CD8-positive, alpha-beta memory T cell (primary cell): ENCODE results near the gene CD86. TPM values are rescaled to one million over a fixed set of nuclear protein-coding genes. Genes with fewer than 3 reads are reported as not detected.

Experiments
- CTCF ChIA-PET: fragments of 350-600 bp; sonication (Branson Sonifier 250); formaldehyde crosslinking; loops from one replicate; lab custom pipeline; 2021; ENCODE audit warnings: antibody characterized with exemption; lab: Charles Lee
- POLR2A ChIA-PET: fragments of 350-600 bp; sonication (Branson Sonifier 250); formaldehyde crosslinking; loops from one replicate; lab custom pipeline; 2021; ENCODE audit warnings: antibody characterized with exemption; lab: Charles Lee
- DNase-seq, 5 donors: peaks; one replicate each; pipeline versions ENCODE4 v3.0.0 to v3.0.0-alpha.2; 2020 to 2022; ENCODE audit warnings: mixed read lengths in 1 of 5
- H3K27ac ChIP-seq: one replicate; pipeline ENCODE4 v1.7.0; 2013; ENCODE audit warnings: low read depth, mild to moderate bottlenecking, low read length, moderate library complexity
- H3K27me3 ChIP-seq: 2 replicates; pipeline ENCODE4 v1.7.0; 2013; ENCODE audit warnings: low read length, mild to moderate bottlenecking; ENCODE audit not compliant: insufficient read depth, poor library complexity, severe bottlenecking
- H3K36me3 ChIP-seq: 2 replicates; pipeline ENCODE4 v1.7.0; 2013; ENCODE audit warnings: mild to moderate bottlenecking, low read length, moderate library complexity; ENCODE audit not compliant: insufficient read depth
- H3K4me1 ChIP-seq: 2 replicates; pipeline ENCODE4 v1.7.0; 2013; ENCODE audit warnings: mild to moderate bottlenecking, low read length, moderate library complexity; ENCODE audit not compliant: insufficient read depth
- H3K4me3 ChIP-seq: 2 replicates; pipeline ENCODE4 v1.7.0; 2013; ENCODE audit warnings: mild to moderate bottlenecking, low read length
- H3K9me3 ChIP-seq: 2 replicates; pipeline ENCODE4 v1.7.0; 2013; ENCODE audit warnings: mild to moderate bottlenecking, low read length
- H3K27ac Mint-ChIP-seq, 8 donors: one replicate each; pipeline ENCODE4 v1.8.0; 2020 to 2021; ENCODE audit warnings: mixed read lengths in 8 of 8, mild to moderate bottlenecking in 6 of 8, inconsistent platforms in 3 of 8, moderate library complexity in 3 of 8
- H3K27me3 Mint-ChIP-seq, 2 donors: one replicate each; pipeline ENCODE4 v1.8.0; 2020 to 2021; ENCODE audit warnings: mixed read lengths in 2 of 2, mild to moderate bottlenecking in 1 of 2, moderate library complexity in 1 of 2
- H3K36me3 Mint-ChIP-seq, 3 donors: one replicate each; pipeline ENCODE4 v1.8.0; 2020 to 2021; ENCODE audit warnings: mixed read lengths in 3 of 3, inconsistent platforms in 1 of 3, mild to moderate bottlenecking in 1 of 3
- H3K4me1 Mint-ChIP-seq, 3 donors: one replicate each; pipeline ENCODE4 v1.8.0; 2020 to 2021; ENCODE audit warnings: mixed read lengths in 3 of 3, inconsistent platforms in 1 of 3, mild to moderate bottlenecking in 1 of 3
- H3K4me3 Mint-ChIP-seq, 7 donors: one replicate each; pipeline ENCODE4 v1.8.0; 2020 to 2021; ENCODE audit warnings: mixed read lengths in 7 of 7, mild to moderate bottlenecking in 6 of 7, moderate library complexity in 4 of 7, inconsistent platforms in 2 of 7
- H3K9me3 Mint-ChIP-seq, 5 donors: one replicate each; pipeline ENCODE4 v1.8.0; 2020 to 2022; ENCODE audit warnings: mixed read lengths in 5 of 5, mild to moderate bottlenecking in 3 of 5, moderate library complexity in 2 of 5, inconsistent platforms in 1 of 5
- polyA plus RNA-seq: library from polyadenylated mRNA; unstranded; fragments of 300-500 nt; fragmentation: Illumina TruSeq; gene quantifications from one replicate; pipeline ENCODE4 v1.2.3, GENCODE V29; 2021
- total RNA-seq, 2 experiments: library from RNA; stranded (reverse); gene quantifications; one replicate each; pipeline ENCODE4 v1.2.3, GENCODE V29; 2021

CD86 gene
- 1 to 10 TPM in 1 of 2 experiments, under 1 TPM in 1; 0.95 to 1.2 TPM for total RNA-seq
- polyA plus RNA-seq = not detected

DNA sequence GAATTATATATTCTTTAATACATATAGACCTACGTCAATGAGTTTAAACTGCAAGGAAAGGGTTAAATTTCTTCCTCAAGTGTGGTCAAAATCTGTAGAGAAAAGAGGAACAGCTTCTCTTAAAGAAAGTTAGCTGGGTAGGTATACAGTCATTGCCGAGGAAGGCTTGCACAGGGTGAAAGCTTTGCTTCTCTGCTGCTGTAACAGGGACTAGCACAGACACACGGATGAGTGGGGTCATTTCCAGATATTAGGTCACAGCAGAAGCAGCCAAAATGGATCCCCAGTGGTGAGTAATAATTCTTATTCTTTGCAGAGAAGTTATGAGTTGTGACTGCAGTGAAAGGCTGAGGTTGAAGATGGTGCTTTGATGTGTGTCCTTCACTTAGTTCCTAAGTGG is at the start of gene CD86:
CD86 (plus strand) TSS at position 148 of the 400 bp plus-strand sequence; CDS start at position 276, 128 bp downstream.
- POLR2A ChIA-PET = no interaction called here
- no peaks in the 10 kb centered on the region for H3K36me3 Mint-ChIP-seq
- Histone ChIP-seq H3K27ac (no peak within 1 kb of the TSS), H3K4me1 (no peaks in the 10 kb centered on the region), H3K27me3 (peaks cover 3% of the 10 kb centered on the region), H3K36me3 (no peaks in the 10 kb centered on the region), H3K9me3 (no peaks in the 10 kb centered on the region), H3K4me3 (no peak within 1 kb of the TSS)
- CTCF ChIA-PET = interaction anchor here (0.6 kb wide), 1 partner anchor 272 kb away, joined by 3 read pairs; no protein-coding TSS in a partner anchor
- H3K9me3 Mint-ChIP-seq = peaks cover 0 to 1% (median 0%) of the 10 kb centered on the region in 5 donors
- H3K4me1 Mint-ChIP-seq = no peaks in the 10 kb centered on the region
- H3K4me3 Mint-ChIP-seq = no peak within 1 kb of the TSS
- peaks cover 5 to 41% of the 10 kb centered on the region in 2 donors for H3K27me3 Mint-ChIP-seq
- no peak for DNase-seq
- H3K27ac Mint-ChIP-seq = no peak within 1 kb of the TSS

GRCh38 chr3:122006267-122006666 is 48.9 kb upstream of the CD86 start:
- Mint-ChIP-seq H3K4me1 (peaks cover 0 to 3% (median 0%) of the 10 kb centered on the region in 3 donors), H3K9me3 (no peaks in the 10 kb centered on the region), H3K4me3 (no peak overlapping the region), H3K27me3 (peaks cover 1 to 32% of the 10 kb centered on the region in 2 donors), H3K36me3 (peaks cover 0 to 2% (median 0%) of the 10 kb centered on the region in 3 donors), H3K27ac (no peak overlapping the region)
- ChIA-PET POLR2A (no interaction called here), CTCF (no interaction called here)
- Histone ChIP-seq H3K9me3 (no peaks in the 10 kb centered on the region), H3K36me3 (no peaks in the 10 kb centered on the region), H3K4me1 (no peaks in the 10 kb centered on the region), H3K27me3 (no peaks in the 10 kb centered on the region), H3K4me3 (no peak overlapping the region), H3K27ac (no peak overlapping the region)
- DNase-seq = no peak

- no peak overlapping the region for H3K27ac ChIP-seq
- Mint-ChIP-seq H3K4me1 (peaks cover 0 to 3% (median 0%) of the 10 kb centered on the region in 3 donors), H3K27ac (no peak overlapping the region), H3K4me3 (no peak overlapping the region), H3K27me3 (peaks cover 1 to 19% of the 10 kb centered on the region in 2 donors), H3K36me3 (no peaks in the 10 kb centered on the region), H3K9me3 (no peaks in the 10 kb centered on the region)
- H3K27me3 ChIP-seq = no peaks in the 10 kb centered on the region
- ChIA-PET CTCF (no interaction called here), POLR2A (no interaction called here)
- H3K4me3 ChIP-seq = no peak overlapping the region
- no peaks in the 10 kb centered on the region for H3K36me3 ChIP-seq
- DNase-seq = no peak
- no peaks in the 10 kb centered on the region for H3K9me3 ChIP-seq
- H3K4me1 ChIP-seq = no peaks in the 10 kb centered on the region
These were observed 47.0 kb upstream of the CD86 start for GRCh38 chr3:122008166-122008565.

DNA sequence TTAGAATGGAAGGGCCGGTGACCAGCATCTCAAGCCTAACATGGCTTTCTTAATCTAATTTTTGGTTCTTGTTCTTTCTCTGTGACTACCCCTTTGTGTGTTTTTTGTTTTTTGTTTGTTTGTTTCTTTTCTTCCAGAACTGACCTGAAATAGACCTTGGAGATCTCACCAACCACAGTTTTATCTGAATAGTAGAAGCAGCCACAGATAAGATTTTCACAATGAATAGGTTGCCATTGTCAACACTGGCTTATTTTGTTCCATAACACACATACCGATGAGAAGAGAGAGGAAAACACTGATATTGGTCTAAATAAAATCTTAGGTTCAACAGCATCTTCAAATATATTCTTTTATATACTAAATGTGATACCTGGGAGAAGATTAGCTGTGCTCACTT is 44.7 kb upstream of the CD86 start:
- DNase-seq = no peak
- H3K4me1 Mint-ChIP-seq = no peaks in the 10 kb centered on the region
- Histone ChIP-seq H3K27me3 (no peaks in the 10 kb centered on the region), H3K27ac (no peak overlapping the region), H3K36me3 (no peaks in the 10 kb centered on the region), H3K4me1 (no peaks in the 10 kb centered on the region), H3K9me3 (no peaks in the 10 kb centered on the region), H3K4me3 (no peak overlapping the region)
- no peaks in the 10 kb centered on the region for H3K36me3 Mint-ChIP-seq
- H3K27me3 Mint-ChIP-seq = peaks cover 2 to 5% of the 10 kb centered on the region in 2 donors
- POLR2A ChIA-PET = no interaction called here
- H3K27ac Mint-ChIP-seq = no peak overlapping the region
- H3K9me3 Mint-ChIP-seq = no peaks in the 10 kb centered on the region
- CTCF ChIA-PET = interaction anchor here (0.9 to 1.3 kb wide), 2 partner anchors 9 to 10 kb away, joined by 3 to 4 read pairs; no protein-coding TSS in a partner anchor
- H3K4me3 Mint-ChIP-seq = no peak overlapping the region

DNA sequence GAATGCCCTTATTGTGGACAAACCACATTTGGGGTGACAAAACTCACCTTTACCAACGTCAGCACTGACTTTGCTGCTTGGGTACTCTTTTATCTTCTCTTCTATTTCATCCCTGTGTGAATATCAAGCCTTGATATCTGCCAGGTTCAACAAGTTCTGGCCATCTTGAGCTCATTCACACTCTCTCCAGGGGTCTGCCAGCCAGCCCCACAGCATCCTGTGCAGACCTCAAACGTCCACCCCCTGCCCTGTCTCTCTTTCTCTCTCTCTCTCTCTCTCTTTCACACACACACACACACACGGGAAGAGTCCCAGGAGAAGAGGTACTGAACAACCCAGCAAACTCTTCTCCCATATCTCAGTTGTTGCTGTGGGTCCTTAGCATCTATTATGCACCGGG is 43.8 kb upstream of the CD86 start:
- no peak for DNase-seq
- no peaks in the 10 kb centered on the region for H3K9me3 Mint-ChIP-seq
- Histone ChIP-seq H3K27ac (no peak overlapping the region), H3K4me3 (no peak overlapping the region), H3K9me3 (no peaks in the 10 kb centered on the region), H3K4me1 (no peaks in the 10 kb centered on the region), H3K27me3 (no peaks in the 10 kb centered on the region), H3K36me3 (no peaks in the 10 kb centered on the region)
- ChIA-PET POLR2A (no interaction called here), CTCF (interaction anchor here (1.3 kb wide), 1 partner anchor 9 kb away, joined by 3 read pairs; no protein-coding TSS in a partner anchor)
- H3K4me3 Mint-ChIP-seq = no peak overlapping the region
- peaks cover 2 to 12% of the 10 kb centered on the region in 2 donors for H3K27me3 Mint-ChIP-seq
- H3K27ac Mint-ChIP-seq = no peak overlapping the region
- no peaks in the 10 kb centered on the region for H3K4me1 Mint-ChIP-seq
- H3K36me3 Mint-ChIP-seq = no peaks in the 10 kb centered on the region

- Mint-ChIP-seq H3K9me3 (no peaks in the 10 kb centered on the region), H3K36me3 (no peaks in the 10 kb centered on the region), H3K4me3 (no peak overlapping the region), H3K27ac (no peak overlapping the region), H3K27me3 (peaks cover 4 to 20% of the 10 kb centered on the region in 2 donors), H3K4me1 (no peaks in the 10 kb centered on the region)
- CTCF ChIA-PET = no interaction called here
- Histone ChIP-seq H3K27me3 (no peaks in the 10 kb centered on the region), H3K4me1 (no peaks in the 10 kb centered on the region), H3K4me3 (no peak overlapping the region), H3K9me3 (no peaks in the 10 kb centered on the region), H3K36me3 (no peaks in the 10 kb centered on the region), H3K27ac (no peak overlapping the region)
- no peak for DNase-seq
- POLR2A ChIA-PET = no interaction called here
These were observed 42.3 kb upstream of the CD86 start for GRCh38 chr3:122012821-122013220.

DNA sequence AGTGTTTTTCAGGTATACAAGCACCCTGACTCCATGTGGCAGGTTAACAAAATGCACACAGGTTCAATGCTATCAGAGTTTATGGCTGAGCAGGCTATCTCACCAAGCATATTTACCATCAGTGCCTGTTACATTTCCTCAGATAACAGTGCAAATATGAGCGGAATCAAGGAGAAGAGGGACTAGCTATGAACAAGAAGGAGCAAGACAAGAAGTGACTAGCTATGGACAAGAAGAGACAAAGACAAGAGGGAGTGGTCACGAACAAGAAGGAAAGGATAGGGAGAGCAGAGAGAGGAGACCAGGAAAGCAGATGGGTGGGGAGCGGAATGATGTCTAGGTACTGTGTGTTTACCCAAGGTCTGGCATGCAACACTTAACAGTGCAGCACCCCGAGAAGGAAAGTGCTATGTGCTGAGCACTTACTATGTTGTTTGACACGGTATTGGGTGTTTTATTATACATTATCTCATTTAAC is 41.7 kb upstream of the CD86 start:
- Histone ChIP-seq H3K4me3 (no peak overlapping the region), H3K4me1 (no peaks in the 10 kb centered on the region), H3K27ac (no peak overlapping the region), H3K27me3 (no peaks in the 10 kb centered on the region), H3K9me3 (no peaks in the 10 kb centered on the region), H3K36me3 (no peaks in the 10 kb centered on the region)
- peaks cover 4 to 26% of the 10 kb centered on the region in 2 donors for H3K27me3 Mint-ChIP-seq
- H3K4me3 Mint-ChIP-seq = no peak overlapping the region
- ChIA-PET POLR2A (no interaction called here), CTCF (no interaction called here)
- no peaks in the 10 kb centered on the region for H3K4me1 Mint-ChIP-seq
- H3K36me3 Mint-ChIP-seq = no peaks in the 10 kb centered on the region
- no peak overlapping the region for H3K27ac Mint-ChIP-seq
- DNase-seq = no peak
- H3K9me3 Mint-ChIP-seq = no peaks in the 10 kb centered on the region

- H3K4me3 ChIP-seq = no peak overlapping the region
- Mint-ChIP-seq H3K27ac (no peak overlapping the region), H3K4me1 (no peaks in the 10 kb centered on the region), H3K27me3 (peaks cover 4 to 37% of the 10 kb centered on the region in 2 donors), H3K9me3 (no peaks in the 10 kb centered on the region), H3K4me3 (no peak overlapping the region), H3K36me3 (no peaks in the 10 kb centered on the region)
- POLR2A ChIA-PET = no interaction called here
- no peak for DNase-seq
- CTCF ChIA-PET = no interaction called here
- no peak overlapping the region for H3K27ac ChIP-seq
- H3K4me1 ChIP-seq = no peaks in the 10 kb centered on the region
- no peaks in the 10 kb centered on the region for H3K27me3 ChIP-seq
- no peaks in the 10 kb centered on the region for H3K9me3 ChIP-seq
- no peaks in the 10 kb centered on the region for H3K36me3 ChIP-seq
These were observed 40.4 kb upstream of the CD86 start for GRCh38 chr3:122014741-122015140.
